HG03354 (cell line): Measurements from ENCODE around the gene SPANXN3.
"Not testable (repeated sequence)": the region's sequence is repeated elsewhere in the genome, so short reads cannot be mapped to it uniquely, and the experiment has no call there.

ENCODE experiments used
- ATAC-seq: cut with Tn5 transposase; IDR thresholded peaks from one replicate; pipeline ENCODE4 v1.9.1; 2021; ENCODE audit warnings: mild to moderate bottlenecking; ENCODE audit not compliant: unreplicated experiment, poor library complexity, severe bottlenecking

SPANXN3 gene, protein sequence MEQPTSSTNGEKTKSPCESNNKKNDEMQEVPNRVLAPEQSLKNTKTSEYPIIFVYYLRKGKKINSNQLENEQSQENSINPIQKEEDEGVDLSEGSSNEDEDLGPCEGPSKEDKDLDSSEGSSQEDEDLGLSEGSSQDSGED

DNA sequence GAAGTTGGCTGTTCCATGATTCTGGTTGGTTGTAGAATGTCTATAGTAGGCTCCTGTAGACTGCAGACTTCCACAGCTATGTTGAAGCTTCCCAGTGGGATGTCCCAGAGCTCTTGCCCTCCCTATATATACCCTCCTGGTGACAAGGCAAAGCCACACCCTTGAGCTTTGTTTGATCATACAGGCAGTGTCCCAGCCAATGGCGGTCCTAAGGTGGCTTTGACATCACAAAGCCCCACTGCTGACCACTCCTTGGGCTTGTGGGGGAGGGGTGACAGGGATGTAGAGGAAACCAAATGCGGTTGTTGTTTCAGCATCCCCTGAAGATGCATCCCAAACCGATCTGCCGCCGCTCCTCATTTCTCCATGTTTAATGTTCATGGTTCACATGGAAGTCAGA, at the start of gene SPANXN3:
SPANXN3 (minus strand) TSS at position 101 of the 400 bp plus-strand sequence; CDS start at position 17, 84 bp downstream.
- not testable (repeated sequence) for ATAC-seq

DNA sequence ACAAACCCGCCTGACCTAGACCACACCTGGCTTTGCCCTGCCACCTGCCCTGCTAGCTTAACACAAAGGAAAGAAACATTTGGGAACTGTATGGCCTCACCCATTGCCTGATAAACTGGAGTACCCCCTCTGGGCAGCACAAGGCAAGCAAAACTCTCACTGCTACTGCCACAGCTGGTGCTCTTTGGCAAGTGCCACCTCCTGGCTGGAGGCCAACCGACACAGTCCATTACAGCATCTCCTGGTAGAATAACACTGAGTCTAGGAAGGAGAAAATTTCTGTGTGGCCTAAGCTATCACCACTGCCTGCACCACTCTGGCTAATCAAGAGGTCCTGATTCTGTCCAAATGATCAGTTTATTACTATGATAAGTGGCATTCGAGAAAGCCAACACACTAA, 18.9 kb upstream of the SPANXN3 start:
- no peak for ATAC-seq

DNA sequence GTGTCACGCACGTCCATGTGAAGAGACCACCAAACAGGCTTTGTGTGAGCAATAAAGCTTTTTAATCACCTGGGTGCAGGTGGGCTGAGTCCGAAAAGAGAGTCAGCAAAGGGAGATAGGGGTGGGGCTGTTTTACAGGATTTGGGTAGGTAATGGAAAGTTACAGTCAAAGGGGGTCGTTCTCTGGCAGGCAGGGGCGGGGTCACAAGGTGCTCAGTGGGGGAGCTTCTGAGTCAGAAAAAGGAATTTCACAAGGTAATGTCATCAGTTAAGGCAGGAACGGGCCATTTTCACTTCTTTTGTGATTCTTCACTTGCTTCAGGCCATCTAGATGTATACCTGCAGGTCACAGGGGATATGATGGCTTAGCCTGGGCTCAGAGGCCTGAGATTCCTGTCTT, 15.1 kb downstream of the SPANXN3 start:
- not testable (repeated sequence) for ATAC-seq

DNA sequence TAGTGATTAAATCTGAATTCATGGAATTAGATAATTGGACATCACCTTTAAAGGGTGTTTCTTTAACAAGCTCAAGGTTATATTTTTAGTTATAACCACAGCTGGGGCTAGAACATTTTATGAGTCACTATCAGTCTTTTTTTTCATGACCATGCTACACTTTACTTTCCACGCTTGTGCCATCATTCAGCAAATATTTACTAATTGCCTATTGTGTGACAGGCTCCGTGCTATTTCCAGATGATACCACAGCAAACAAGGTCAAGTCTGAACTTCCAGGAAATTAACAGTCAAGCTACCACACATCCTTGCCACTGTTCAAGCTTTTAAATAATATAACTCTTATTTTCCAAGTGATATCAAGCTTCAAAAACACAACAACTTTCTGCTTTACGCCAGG, 16.5 kb downstream of the SPANXN3 start:
- ATAC-seq: no peak

DNA sequence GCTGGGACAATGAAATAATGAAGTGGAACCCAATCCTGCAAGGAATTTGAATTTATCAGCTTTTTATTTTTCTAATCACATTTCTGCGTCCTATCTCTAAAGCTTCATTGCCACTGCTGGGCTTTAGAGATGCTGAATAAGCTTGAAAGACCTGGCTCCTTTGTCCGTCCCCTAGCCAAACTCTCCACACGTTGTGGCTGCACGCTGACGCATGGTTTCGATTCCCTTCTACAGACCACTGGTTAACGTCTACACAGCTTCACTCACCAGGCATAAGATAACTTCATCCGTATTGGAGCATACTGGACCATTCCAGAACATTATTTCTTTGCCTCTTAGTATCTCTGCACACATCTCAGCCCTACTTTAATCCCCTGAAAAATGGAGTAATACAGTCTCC, 31.2 kb downstream of the SPANXN3 start:
- no peak for ATAC-seq

DNA sequence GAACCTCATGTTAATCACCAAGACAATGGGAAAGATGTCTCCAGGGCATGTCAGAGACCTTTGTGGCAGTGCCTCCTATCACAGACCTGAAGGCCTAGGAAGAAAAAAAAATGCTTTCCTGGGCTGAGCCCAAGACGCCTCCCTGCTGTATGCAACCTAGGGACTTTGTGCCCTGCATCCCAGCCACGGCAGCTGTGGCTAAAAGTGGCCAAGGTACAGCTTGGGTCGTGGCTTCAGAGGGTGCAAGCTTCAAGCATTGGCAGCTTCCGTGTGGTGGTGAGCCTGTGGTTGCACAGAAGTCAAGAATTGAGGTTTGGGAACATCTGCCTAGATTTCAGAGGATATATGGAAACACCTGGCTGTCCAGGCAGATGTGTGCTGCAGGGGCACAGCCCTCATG, 40.5 kb downstream of the SPANXN3 start:
- ATAC-seq: no peak

DNA sequence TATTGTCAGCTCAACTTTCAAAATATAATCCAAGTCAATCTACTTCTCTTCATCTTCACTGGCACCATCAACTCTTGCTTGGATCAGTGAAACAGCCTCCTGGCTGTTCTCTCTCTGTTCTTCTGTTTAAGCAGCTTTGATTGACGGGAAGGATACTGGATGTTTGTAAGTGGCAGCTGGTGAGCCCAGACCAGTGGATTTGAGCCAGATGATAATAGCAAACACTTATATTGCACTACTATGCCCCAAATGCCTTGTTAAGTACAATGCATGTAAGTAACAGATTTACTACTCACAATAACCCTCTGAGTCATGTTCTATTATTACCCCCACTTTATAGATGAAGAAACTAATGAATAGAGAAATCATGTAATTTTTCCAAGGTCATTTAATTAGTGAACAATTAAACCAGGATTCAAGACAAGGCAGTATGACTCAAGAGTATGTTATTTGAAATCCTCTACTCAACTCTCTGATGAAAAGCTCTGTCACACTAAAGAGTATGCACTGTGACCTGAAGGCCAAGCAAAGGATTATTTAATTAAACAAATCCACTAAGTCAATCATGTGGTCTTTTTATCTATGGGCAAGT, 44.8 kb downstream of the SPANXN3 start:
- ATAC-seq: no peak

DNA sequence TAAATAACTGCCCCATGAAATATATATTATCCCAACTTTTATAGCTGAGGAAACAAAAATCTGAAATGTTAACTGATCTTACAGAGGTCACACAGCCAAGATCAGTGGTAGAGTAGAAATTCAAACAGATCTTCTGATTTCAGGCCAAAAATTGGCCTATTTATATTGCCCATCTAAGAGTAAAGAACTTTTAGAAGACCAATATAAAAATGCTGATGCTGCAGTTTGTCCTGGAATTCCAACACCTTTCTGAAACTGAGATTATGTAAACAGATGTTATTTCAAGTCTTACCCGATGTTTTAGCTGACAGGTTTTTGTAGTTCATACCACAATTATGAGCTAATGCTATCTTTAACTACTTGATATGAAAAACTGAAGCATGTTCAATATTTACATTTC, 51.1 kb downstream of the SPANXN3 start:
- no peak for ATAC-seq

DNA sequence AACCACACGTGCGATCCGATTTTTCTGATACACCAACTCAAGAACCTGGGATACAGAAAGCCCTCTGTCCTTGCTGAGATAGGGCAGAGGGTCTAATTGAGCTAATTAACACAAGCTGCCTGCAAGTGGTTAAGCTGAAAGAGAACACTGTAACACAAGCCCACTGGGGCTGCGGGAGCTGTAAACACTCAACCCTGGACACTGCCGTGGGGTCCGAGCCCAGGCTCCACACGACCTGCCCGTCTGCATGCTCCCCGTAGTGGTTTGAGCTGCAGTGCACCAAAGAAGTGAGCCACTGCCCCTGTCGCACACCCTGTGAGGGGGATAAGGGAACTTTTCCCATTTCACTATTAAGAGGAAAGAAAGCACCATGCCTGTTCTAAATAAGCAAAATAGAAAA, 54.6 kb downstream of the SPANXN3 start:
- no peak for ATAC-seq

DNA sequence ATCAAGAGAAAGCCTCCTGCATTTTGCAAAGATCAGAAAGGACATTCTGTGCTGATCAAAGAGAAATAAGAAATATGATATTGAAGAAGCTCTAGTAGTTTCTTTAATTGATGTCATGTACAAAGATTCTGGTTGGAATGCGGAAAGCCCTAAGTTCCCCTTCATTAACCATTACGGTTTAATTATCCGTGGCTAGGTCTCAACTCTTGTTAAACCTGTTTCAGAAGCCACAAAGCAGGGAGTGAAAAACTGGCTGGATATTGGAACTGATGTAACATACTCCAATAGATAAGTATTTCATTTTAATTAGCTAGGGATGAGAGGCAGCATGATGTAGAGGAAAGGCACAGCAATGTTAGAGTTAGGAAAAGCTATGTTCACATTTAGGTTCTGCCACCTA, 55.7 kb downstream of the SPANXN3 start:
- no peak for ATAC-seq
